Measurements from ENCODE around the gene PPEF2.

GRCh38 chr4:75892508-75892907 is 9.7 kb downstream of the PPEF2 start:
- TF ChIP-seq POU2F2 (IDR thresholded peaks at IDR 0.05; ENCODE audit: low read depth, low read length) (no peak), POLR2A (IDR thresholded peaks at IDR 0.05; ENCODE audit: low read depth, low read length) (no peak), TAF1 (IDR thresholded peaks at IDR 0.05; ENCODE audit: low read depth, low read length) (no peak), POLR2AphosphoS5 (IDR thresholded peaks at IDR 0.05; ENCODE audit: low read depth, low read length) (no peak)
